Fibroblast of skin of scalp (primary cell): ENCODE measurements around the gene B3GNT9.
A peak's percentile ranks its signal among the peaks of the same experiment; 100 is the strongest.

Experiments used
- DNase-seq: peaks from one replicate; pipeline ENCODE4 v3.0.0-alpha.2; 2013

B3GNT9 gene

DNA sequence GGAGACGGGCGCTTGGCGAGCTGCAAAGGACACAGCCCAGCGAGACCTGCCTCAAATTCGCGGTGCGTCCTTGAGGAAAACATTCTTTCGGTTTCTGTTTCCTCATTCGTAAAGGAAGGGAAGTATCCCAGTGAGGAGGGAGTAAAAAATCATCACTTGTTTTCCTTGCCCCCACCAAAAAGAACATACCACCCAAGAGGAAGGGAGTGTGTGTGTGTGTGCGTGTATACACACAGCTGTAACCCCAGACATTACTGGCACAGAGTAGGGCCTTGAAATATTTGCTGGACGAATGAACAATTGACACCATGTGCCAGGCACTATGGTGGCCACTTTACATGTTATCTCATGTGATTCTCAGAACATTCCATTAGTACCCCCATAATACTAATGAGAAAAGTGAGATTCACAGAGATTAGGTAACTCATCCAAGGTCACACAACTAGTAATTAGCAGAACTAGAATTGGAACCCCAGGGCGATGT, 34.9 kb upstream of the B3GNT9 start:
- DNase-seq: no peak

DNA sequence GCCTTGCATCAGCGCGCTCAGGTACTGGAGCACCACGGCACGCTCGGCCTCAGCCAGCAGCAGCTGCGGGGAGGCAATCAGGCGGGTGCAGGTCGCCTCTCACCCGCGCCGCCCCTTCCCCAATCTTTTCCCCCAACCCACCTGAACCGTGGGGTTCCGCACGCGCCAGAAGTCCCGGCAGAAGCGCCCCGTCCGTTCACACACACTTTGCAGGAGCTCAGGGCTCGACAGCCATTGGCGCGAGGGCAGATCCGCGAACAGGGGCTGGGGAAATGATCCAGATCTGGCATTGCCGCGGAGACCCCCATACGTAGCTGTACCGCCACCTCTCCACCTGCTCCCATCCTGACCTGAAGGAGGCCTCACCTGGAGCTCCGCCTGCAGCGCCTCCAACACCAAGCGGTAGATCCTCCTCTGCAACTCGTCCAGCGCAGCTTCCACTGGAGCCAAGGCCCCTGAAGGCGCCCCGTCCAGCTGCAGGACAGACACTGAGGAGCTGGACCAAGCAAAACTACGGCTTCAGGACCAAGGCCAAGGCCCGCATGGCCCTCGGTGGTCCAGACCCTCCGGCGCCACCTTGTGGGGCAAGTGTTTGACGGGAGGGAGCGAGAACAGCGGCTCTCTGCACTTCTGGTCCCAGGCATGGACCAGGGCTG, 34.3 kb upstream of the B3GNT9 start:
- DNase-seq: peak; percentile 86

DNA sequence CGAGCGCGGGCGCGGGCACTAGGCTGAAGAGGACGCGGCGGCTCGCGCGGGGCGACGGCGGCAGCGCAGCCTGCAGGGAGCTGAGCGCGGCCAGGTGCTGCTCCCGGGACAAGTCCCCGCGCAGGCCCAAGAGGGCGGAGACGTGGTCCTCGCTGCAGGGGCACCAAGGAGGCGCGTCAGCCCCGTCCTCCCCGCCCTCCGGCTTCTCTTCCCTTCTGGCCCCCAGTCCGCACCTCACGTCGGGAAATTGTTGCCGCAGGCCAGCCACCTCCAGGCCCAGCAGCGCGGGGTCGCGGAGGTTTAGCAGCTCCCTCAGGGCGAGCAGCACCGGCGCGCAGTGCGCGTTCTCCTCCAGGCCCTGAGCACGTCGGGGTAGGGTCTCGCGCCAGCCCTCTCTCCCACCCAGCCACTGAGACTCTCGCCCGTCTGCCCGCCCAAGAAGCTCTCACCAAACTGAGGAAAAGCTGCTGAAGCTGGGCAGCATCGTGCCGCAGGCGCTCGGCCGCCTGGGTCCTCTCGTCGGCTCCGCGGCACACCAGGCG, 33.7 kb upstream of the B3GNT9 start:
- no peak for DNase-seq

DNA sequence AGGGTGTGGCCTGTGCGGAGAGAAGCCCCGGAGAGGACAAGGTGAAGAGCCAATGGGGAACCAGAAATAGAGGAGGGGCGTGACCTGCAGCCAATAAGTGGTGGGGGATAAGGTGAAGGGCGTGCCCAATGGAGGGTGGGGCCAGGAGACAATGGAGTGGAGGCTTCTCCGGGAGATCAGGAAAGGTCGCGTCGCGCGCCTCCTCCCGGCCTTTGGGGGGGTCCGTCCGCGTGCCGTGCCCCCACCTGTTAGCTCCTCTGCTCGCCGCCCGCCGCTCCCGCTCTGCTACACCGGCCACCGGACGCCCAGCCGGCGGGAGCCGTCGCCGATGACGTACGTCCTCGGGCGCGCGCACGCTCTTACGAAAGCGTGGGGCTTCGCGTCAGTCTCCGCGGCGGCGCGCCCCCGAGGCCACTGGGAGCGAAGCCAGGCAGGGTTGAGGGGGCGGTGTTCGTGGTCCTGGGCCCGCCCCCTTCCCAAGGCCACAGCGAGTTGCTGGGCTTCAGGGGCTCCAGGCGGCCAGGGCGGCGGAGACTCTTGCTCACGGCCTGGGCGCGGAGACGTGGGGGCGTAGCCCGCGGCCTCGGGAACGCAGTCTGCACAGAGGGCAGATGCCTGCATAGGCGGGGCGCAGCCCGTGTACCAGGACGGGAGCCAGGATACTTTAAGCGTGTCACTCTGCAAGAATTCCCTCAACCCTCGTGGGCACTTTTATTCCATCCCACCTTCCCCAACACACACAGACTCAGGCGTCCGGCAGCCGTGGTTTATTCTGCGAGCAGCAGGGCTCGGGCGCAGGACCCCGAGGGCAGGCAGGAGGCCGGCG, 33.0 kb upstream of the B3GNT9 start, which contains the start of gene MATCAP1:
Gene MATCAP1 (minus strand): TSS at position 337 of the 826 bp plus-strand sequence. CDS start 3,353 bp downstream, outside the sequence.
- peak; percentile 98 for DNase-seq

DNA sequence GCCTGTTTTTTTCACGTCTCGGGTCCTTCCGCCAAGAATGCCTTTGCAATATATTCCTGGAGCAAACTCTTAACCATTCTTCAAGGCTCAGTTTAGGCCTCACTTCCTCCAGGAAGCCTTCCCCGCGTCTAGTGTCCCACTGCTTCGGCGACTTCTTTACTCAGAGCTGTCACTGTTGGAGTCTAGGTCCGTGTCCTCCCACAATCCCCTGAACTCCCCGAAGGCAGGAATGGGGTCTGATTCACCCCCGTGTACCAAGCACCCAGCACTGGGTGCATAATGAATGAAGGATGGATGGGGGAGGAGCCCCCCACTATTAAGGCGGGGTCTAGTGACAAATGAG, 32.5 kb upstream of the B3GNT9 start:
- no peak for DNase-seq

DNA sequence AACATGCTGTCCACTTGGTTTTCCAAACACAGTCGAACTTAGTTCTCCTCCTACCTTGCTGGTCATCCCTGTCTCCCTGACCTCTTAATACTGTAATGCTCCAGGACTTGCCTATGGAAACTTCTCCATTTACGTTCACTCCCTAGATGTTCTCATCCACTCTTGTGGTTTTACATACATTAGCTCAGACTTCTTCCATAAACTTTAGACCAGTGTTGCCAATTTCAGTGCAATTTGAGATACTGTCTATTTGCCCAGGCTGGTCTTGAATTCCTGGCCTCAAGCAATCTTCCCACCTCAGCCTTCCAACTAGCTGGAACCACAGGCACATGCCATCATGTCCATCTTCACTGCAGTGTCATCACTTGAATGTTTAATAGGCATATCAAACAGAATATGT, 31.5 kb upstream of the B3GNT9 start:
- no peak for DNase-seq

DNA sequence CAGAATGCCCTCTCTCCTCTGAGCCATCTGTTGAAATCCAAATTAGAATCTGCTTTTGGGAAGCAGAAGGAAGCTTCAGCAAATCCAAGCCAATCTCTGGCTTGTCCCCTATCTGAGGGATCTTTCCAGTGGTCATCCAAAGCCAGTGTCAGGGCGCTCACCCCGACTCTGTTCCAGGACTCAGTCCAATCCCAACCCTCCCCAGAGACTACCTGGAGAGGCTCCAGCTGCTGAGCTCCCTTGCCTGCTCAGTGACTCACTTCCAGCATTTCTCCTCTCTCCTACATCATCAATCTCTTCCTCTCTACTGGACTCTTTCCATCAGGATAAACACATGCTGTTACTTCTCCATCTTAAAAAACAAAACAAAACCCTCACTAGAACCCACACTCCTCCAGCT, 30.5 kb upstream of the B3GNT9 start:
- DNase-seq: peak; percentile 74

DNA sequence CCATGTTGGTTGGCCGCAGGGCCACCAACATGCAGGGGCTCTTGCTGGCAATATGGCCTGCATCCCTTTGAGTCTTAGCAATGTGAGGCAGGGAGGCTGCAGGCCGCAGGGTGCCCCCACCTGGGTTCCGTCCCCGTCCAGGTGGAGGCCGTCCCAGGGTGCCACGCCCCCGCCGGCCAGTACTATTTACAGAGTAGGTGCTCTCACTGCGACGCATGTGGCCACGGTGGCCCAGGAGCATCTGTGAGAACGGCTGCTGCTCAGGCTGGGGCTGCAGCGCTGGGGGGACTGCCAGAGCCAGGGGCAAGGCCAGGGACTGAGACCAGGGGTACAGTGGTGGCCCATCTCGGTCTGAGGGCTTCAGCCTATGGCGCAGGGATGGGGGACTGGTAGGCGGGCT, 29.4 kb upstream of the B3GNT9 start:
- no peak for DNase-seq

DNA sequence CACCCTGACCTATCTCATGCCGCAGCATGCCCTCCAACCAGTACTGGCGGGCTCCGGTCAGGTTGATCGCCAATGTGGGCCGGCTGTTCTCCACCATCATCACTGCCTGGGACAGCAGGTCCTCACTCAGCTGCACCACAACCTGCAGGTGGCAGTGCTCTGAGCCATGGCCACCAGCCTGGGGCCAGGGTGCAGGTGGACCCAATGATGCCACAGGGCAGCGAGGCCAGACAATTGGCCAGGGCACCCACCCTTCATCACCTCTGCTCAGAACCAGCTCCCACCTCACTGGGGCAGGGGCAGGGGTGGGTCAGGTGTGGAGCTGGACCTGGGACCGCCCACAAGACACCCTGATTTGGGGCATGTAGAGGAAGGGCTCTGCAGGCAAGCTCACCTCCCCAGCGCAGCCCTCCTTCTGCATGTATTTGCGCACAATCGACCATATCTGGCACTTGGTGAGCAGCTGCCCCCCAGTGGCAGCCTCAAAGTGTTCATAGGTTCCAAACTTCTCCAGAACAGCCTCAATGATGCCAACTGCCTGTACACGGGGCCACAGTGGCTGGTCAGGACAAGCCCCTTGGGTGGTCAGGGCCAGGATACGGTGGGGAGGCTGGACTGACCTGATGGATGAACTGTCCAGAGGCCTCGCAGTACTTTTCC, 28.8 kb upstream of the B3GNT9 start:
- no peak for DNase-seq

DNA sequence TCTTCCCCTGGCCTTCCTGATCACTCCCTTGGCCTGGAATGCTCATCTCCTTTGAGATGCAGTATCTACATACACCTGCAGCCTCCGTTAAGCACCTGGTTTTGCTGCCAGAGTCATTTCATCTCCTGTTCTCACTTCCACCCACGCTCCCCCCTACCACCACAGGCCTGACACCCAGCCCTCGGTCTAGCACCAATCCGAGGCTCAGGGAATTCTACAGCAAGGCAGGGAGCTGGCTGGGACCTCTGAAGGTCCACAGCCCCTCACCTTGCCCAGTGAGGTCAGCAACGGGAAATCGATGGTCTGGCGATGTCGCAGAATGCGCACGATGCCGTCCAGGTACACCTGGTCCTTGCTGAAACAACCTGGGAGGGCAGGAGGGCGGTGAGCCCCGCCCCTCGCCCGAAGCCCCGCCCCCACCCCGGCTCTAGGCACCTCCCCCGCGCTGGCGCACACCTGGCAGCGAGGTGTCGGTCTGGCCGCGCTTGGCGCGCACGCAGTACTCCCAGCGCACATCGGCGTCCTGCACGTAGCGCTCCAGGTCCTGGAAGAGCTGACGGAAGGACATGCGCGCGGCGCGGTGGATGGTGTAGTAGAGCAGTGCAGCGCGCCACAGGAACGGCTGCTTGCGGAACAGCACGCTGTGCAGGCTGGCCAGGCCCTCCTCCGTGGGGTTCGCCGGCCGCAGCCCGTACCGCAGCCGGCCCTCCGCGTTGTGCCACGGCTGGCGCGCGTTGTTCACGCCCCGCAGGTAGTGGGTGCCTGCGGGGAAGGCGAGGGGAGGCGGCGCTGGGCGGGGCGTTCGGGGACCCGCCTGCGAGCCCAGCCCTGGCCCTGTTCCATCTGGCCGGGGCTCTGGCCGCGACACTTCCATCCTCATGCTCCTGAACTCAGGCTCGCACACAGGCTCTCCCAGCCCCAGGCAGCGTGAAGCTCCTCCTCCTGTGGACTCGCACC, 27.2 kb upstream of the B3GNT9 start:
- peak; percentile 43 for DNase-seq

DNA sequence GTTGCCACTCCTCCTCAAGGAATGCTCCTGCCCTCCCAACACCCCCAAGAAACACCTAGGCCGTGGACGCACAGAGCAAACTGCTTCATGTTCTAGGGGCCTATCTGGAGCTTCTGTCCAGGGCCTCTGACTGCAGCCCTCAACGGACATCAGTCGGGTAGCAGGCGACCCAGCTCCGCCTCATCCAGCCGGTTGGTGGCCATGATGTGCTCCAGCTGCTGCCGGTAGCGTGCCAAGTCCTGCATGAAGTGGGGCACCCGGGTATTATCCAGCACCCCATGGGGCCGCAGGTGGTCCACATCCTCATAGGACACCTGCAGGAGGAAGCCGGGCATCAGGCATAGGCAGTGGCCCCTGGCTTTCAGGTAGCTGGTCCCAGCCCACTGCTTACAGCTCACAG, 25.9 kb upstream of the B3GNT9 start:
- no peak for DNase-seq

DNA sequence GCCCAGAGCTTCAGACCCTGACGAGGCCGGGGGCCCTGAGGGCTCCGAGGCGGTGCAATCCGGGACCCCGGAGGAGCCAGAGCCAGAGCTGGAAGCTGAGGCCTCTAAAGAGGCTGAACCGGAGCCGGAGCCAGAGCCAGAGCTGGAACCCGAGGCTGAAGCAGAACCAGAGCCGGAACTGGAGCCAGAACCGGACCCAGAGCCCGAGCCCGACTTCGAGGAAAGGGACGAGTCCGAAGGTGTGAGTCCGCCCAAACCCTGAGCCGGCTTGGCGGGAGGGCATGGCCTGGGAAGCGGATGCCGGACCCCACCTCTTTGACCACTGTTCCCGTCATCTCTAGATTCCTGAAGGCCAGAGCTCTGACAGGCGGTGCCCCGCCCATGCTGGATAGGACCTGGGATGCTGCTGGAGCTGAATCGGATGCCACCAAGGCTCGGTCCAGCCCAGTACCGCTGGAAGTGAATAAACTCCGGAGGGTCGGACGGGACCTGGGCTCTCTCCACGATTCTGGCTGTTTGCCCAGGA, 24.0 kb upstream of the B3GNT9 start:
- DNase-seq: no peak

DNA sequence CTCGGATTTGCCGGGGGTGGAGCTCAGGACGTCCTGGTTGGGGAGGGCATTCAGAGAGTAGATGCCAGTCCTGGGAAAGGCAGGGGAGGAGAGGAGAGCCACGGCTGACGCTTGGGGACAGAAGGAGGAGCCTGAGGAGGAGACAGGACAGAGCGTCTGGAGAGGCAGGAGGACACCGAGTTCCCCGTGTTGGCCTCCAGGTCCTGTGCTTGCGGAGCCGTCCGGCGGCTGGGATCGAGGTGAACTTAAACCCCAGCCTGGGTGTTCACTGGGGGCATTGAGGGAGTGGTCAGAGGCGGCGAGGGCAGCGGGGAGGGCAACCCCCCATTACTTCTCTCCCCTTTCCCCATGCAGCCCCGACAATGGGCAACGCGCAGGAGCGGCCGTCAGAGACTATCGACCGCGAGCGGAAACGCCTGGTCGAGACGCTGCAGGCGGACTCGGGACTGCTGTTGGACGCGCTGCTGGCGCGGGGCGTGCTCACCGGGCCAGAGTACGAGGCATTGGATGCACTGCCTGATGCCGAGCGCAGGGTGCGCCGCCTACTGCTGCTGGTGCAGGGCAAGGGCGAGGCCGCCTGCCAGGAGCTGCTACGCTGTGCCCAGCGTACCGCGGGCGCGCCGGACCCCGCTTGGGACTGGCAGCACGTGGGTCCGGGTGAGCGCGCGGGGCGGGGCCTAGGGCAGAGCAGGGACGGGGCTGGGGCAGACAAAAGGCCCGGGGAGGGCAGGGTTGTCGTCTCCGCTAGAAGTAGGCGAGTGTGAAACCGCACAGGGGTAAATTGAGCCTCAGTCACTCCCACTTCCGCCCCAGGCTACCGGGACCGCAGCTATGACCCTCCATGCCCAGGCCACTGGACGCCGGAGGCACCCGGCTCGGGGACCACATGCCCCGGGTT, 23.3 kb upstream of the B3GNT9 start:
- DNase-seq: peak; percentile 73

DNA sequence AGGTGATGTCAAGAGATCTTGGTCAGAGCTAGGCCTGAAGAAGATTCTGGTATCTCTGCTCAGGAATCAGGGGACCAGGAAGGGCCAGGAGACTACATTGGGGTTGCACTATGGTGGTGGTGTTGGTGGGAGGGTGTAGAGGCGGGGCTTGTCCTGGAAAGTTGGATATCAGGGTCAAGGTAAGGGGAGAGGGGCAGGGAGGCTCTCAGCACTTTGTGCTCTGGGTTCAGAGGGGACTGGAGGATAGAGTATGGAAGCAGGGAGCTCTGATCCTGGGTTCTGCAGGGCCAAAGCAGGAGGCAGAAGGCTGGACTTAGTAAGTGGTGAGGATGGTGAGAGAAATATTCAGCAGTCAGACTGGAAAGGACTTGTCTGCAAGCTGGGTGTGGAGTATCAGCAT, 22.5 kb upstream of the B3GNT9 start:
- DNase-seq: no peak

DNA sequence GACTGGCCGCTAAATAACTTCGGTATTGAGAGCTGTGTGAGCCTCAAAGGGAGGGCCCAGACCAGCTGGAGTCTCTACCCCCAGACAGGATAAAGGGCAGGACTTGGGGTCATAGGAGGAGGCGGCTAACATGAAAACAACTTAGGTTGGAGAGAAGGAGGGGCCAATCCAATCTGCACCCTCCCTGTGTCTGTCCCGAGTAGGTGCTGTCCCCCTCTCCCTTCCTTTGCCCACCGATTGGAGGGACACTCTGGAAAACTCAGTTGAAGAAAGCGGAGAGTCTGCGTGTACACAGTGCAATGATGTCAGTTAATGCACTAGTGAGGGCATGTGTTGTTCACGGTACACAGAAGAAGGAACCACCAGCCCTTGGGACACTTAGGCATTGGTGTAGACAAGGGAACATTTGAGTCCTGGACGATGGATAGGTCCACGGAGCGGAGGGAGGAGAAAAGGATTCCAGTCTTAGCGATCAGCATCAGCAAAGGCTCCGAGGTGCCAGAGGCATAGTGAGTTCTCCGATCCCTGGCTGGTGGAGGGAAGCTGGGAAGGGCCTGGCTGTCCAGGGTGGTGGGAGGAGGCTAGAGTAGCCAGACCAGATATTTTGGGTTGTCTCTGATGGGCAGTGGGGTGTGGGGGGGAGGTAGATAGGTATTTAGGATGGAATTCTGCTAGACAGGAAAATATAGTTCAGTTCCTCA, 20.3 kb upstream of the B3GNT9 start:
- DNase-seq: no peak

DNA sequence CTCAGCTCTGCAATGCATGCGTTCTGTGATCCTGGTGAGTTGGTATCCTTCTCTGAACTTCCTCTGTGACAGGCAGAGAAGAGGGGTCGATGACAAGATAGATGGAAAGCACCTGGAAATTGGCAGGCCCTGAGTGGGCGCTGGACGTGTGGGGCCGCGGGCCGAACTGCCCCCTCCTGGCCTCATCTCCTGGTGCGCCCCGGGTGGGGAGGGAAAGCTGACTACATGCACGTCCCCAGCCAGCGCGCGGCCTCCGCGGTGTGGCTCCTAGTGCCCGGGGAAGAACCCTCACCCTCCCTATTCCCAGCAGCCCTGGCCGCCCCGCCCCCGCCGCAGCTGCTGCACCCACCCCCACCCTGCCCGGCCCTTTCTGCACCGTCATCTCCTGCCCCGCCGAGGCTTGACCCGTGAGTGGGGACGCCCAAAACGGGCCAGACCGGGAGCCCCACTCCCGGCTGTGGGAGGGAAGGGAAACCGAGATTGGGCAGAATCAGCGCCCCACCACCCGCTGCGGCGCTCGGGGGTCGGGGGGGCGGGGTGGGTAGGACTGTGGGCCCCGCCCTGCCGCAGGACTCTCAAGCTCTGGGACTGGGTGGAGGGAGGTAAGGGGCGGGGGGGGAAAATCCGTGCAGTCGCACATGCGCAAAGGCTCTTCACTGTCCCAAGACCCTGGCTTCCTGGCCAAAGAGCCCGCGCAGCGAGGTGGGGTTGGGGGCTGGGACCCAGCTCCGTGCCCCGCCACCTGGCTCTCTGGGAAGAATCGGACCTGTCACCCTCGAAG, 19.6 kb upstream of the B3GNT9 start, which contains the start of gene NOL3:
Gene NOL3 (plus strand): TSS at position 371 of the 781 bp plus-strand sequence.
- DNase-seq: peak; percentile 91

DNA sequence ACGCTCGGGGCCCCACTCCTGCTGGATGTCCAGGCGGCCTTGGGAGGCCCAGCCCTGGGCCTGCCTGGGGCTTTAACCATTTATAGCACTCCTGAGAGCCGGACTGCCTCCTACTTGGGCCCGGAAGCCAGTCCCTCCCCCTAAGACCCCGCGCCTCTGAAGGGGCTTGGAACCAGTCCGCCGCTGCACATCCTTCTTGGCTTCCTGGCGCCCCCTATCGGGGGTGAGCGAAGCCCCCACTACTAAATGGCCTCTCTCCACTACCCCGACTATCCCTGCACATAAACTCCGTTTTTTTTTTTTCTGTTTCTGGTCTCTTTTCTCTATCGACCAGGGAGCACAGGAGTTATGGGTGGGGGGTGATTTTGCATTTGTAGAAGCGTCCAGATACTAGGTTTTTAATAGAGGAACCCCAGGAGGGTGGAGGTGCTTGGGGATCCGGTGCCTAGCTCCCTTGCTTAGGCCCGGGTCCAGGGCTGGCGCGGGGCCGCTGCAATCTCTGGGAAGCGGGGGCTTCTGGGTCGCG, 18.9 kb upstream of the B3GNT9 start:
- DNase-seq: peak; percentile 52

DNA sequence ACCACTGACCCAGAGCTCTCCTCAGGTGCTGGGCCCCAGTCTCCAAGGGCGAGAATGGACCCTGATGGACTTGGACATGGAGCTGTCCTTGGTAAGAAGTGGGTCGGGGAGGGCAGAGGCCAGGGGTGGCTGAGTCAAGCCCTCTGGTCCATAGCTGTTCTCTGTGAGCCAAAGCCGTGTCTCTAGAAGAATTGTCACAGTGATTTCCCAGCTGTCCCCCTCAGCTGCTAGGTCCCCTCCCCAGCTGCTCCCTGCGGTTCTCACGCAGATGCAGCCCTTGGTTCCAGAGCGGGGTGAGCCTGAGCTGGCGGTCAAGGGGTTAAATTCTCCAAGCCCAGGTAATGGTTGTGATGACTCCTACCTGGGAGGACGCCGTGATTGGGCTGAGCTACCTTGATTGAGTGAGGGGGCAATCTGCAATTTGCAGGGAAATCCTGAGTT, 18.2 kb upstream of the B3GNT9 start:
- no peak for DNase-seq

DNA sequence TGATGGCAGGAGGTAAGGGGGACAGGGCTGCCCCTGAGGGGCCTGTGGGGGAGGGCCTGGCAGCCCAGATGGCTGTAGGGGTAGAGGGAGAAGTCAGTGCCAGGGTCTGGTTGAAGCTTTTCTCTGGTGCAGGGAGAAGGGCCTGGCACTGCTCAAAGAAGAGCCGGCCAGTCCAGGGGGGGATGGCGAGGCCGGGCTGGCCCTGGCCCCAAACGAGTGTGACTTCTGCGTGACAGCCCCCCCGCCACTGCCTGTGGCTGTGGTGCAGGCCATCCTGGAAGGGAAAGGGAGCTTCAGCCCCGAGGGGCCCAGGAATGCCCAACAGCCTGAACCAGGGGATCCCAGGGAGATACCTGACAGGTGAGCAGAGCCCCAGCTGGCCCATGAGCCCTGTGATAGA, 16.8 kb upstream of the B3GNT9 start:
- no peak for DNase-seq
